ENCODE measurements around the gene LRRC40. TPM values are rescaled to one million over a fixed set of nuclear protein-coding genes. Genes with fewer than 3 reads are reported as not detected.

LRRC40 gene
- total RNA-seq, 1 experiment from 2014 or later, result 15.9 TPM

GRCh38 chr1:70231475-70231874 lies 26.1 kb upstream of the LRRC40 start:
- ChIA-PET CTCF (no interaction called here), POLR2A (interaction anchor here (0.5 kb wide), 1 partner anchor 10 kb away, joined by 3 read pairs; the partner anchor contains the start of gene SRSF11)
- Histone ChIP-seq H3K9me3 (ENCODE audit: control insufficient read depth, insufficient read depth, low read depth, low read length) (no peaks in the 10 kb centered on the region), H3K4me1 (ENCODE audit: control insufficient read depth, insufficient read depth, low read length) (peaks cover 13% of the 10 kb centered on the region), H3K36me3 (ENCODE audit: control insufficient read depth, insufficient read depth, low read length) (peaks cover 88% of the 10 kb centered on the region), H3K27me3 (ENCODE audit: control insufficient read depth, insufficient read depth, low read length) (no peaks in the 10 kb centered on the region), H3K27ac (ENCODE audit: low read length) (no peak overlapping the region), H3K4me3 (ENCODE audit: low read depth in 2 of 2, low read length in 2 of 2) (no peak overlapping the region)
- in situ Hi-C loops (cut with HindIII; ENCODE audit: low pct_unique_long_range_greater_than_20kb, low sequenced_read_pairs), result no loop called here
- intact Hi-C loops (cut with micrococcal nuclease; ENCODE audit: unreplicated experiment), result no loop called here
- ATAC-seq (no peak), DNase-seq (ENCODE audit: low read depth, low spot score) (no peak)
- no peak for TF ChIP-seq TCF7L2 (IDR thresholded peaks at IDR 0.05; ENCODE audit: low read depth, low read length)
- TF ChIP-seq SIN3A (IDR thresholded peaks at IDR 0.05; ENCODE audit: borderline replicate concordance, insufficient read depth, low read depth, low read length), result no peak
- TF ChIP-seq, protein P1, sequence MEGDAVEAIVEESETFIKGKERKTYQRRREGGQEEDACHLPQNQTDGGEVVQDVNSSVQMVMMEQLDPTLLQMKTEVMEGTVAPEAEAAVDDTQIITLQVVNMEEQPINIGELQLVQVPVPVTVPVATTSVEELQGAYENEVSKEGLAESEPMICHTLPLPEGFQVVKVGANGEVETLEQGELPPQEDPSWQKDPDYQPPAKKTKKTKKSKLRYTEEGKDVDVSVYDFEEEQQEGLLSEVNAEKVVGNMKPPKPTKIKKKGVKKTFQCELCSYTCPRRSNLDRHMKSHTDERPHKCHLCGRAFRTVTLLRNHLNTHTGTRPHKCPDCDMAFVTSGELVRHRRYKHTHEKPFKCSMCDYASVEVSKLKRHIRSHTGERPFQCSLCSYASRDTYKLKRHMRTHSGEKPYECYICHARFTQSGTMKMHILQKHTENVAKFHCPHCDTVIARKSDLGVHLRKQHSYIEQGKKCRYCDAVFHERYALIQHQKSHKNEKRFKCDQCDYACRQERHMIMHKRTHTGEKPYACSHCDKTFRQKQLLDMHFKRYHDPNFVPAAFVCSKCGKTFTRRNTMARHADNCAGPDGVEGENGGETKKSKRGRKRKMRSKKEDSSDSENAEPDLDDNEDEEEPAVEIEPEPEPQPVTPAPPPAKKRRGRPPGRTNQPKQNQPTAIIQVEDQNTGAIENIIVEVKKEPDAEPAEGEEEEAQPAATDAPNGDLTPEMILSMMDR (IDR thresholded peaks at IDR 0.05), result no peak
- TF ChIP-seq POLR2AphosphoS5 (IDR thresholded peaks at IDR 0.05; ENCODE audit: low read depth, low read length), result no peak
- TF ChIP-seq, protein P2, sequence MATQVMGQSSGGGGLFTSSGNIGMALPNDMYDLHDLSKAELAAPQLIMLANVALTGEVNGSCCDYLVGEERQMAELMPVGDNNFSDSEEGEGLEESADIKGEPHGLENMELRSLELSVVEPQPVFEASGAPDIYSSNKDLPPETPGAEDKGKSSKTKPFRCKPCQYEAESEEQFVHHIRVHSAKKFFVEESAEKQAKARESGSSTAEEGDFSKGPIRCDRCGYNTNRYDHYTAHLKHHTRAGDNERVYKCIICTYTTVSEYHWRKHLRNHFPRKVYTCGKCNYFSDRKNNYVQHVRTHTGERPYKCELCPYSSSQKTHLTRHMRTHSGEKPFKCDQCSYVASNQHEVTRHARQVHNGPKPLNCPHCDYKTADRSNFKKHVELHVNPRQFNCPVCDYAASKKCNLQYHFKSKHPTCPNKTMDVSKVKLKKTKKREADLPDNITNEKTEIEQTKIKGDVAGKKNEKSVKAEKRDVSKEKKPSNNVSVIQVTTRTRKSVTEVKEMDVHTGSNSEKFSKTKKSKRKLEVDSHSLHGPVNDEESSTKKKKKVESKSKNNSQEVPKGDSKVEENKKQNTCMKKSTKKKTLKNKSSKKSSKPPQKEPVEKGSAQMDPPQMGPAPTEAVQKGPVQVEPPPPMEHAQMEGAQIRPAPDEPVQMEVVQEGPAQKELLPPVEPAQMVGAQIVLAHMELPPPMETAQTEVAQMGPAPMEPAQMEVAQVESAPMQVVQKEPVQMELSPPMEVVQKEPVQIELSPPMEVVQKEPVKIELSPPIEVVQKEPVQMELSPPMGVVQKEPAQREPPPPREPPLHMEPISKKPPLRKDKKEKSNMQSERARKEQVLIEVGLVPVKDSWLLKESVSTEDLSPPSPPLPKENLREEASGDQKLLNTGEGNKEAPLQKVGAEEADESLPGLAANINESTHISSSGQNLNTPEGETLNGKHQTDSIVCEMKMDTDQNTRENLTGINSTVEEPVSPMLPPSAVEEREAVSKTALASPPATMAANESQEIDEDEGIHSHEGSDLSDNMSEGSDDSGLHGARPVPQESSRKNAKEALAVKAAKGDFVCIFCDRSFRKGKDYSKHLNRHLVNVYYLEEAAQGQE (IDR thresholded peaks at IDR 0.05; ENCODE audit: insufficient read depth in 1 of 2, low read depth in 2 of 2, low read length in 1 of 2), result no peak
- BruUV-seq (replicated peaks), result no TSS peak

GRCh38 chr1:70228670-70229069 lies 23.3 kb upstream of the LRRC40 start:
- no peak for TF ChIP-seq SIN3A (IDR thresholded peaks at IDR 0.05; ENCODE audit: borderline replicate concordance, insufficient read depth, low read depth, low read length)
- TF ChIP-seq, protein P2 (IDR thresholded peaks at IDR 0.05; ENCODE audit: insufficient read depth in 1 of 2, low read depth in 2 of 2, low read length in 1 of 2), result no peak
- no peak for TF ChIP-seq TCF7L2 (IDR thresholded peaks at IDR 0.05; ENCODE audit: low read depth, low read length)
- TF ChIP-seq, protein P1 (IDR thresholded peaks at IDR 0.05), result no peak
- no peak for TF ChIP-seq POLR2AphosphoS5 (IDR thresholded peaks at IDR 0.05; ENCODE audit: low read depth, low read length)
- intact Hi-C loops (cut with micrococcal nuclease; ENCODE audit: unreplicated experiment) (no loop called here), in situ Hi-C loops (cut with HindIII; ENCODE audit: low pct_unique_long_range_greater_than_20kb, low sequenced_read_pairs) (no loop called here)
- H3K4me3 ChIP-seq (ENCODE audit: low read depth in 2 of 2, low read length in 2 of 2), result no peak overlapping the region
- ATAC-seq (no peak), DNase-seq (ENCODE audit: low read depth, low spot score) (no peak)
- peaks cover 82% of the 10 kb centered on the region for H3K36me3 ChIP-seq (ENCODE audit: control insufficient read depth, insufficient read depth, low read length)
- no peak overlapping the region for H3K27ac ChIP-seq (ENCODE audit: low read length)
- peaks cover 25% of the 10 kb centered on the region for H3K4me1 ChIP-seq (ENCODE audit: control insufficient read depth, insufficient read depth, low read length)
- no peaks in the 10 kb centered on the region for H3K27me3 ChIP-seq (ENCODE audit: control insufficient read depth, insufficient read depth, low read length)
- H3K9me3 ChIP-seq (ENCODE audit: control insufficient read depth, insufficient read depth, low read depth, low read length), result no peaks in the 10 kb centered on the region
- no TSS peak for BruUV-seq (replicated peaks)
- POLR2A ChIA-PET, result no interaction called here
- CTCF ChIA-PET, result no interaction called here

Measured in Panc1 (cell line).